ENCODE measurements around the gene CCNDBP1.
"Not testable (repeated sequence)": the region's sequence is repeated elsewhere in the genome, so short reads cannot be mapped to it uniquely, and the experiment has no call there.

CCNDBP1 gene

DNA sequence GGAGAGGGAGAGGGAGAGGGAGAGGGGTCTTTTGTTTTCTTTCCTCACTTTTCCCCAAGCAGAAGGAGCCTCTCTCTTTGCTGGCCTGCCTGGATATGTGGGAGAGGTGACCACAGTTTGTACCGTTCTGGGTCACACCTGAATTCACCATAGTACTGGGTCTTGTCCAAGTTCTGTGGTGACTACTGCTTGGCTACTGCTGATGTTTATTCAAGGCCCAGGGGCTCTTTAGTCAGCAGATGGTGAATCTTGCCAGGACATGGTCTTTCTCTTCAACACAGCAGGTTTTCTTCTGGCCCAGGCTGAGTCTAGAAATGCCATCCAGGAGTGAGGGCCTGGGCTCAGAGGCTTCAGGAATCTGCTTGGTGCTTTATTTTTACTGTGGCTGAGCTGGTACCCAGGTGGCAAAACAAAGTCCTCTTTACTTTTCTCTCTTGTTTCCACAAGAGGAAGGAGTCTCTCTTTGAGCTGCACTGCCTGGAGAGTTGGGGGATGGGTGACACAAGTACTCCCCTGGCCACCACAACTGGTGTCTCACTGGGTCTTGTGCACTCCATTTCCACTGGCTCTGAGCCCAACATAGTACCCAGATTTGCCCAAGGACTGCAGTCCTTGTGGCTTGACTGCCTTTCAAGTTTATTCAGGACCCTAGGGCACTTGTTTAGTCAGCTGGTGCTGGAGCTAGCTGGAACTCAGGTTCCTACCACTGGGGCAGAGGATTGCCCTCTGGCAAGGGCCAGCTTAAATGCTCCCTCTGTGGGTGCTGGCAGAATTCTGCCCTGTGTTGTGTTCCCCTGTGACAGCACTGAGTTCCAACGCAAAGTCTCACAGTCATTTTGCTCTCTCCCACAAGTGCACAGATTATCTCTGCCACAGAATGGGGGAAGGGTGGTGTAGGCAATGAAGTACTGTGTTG lies 16.8 kb upstream of the CCNDBP1 start:
- Histone ChIP-seq H3K36me3 (replicated peaks; ENCODE audit: insufficient read depth, low read length) (peaks cover 7% of the 10 kb centered on the region; the same call in 1 of the 2 replicates), H2AFZ (ENCODE audit: low read length) (no peak overlapping the region), H4K20me1 (ENCODE audit: insufficient read depth, low read length) (no peaks in the 10 kb centered on the region), H3K9me3 (replicated peaks; ENCODE audit: insufficient read depth, low read length) (no peaks in the 10 kb centered on the region), H3K27me3 (replicated peaks; ENCODE audit: insufficient read depth, low read length) (no peaks in the 10 kb centered on the region), H3K79me2 (ENCODE audit: low read length) (no peaks in the 10 kb centered on the region), H3K4me2 (ENCODE audit: low read depth, low read length) (no peak overlapping the region), H3K9ac (ENCODE audit: low read length) (no peak overlapping the region), H3K9me2 (replicated peaks; ENCODE audit: insufficient read depth, low read length) (no peaks in the 10 kb centered on the region), H3K4me1 (ENCODE audit: low read length) (no peaks in the 10 kb centered on the region), H3F3A (ENCODE audit: insufficient read depth, low read length) (no peaks in the 10 kb centered on the region), H3K4me3 (ENCODE audit: low read length) (no peak overlapping the region), H3K27ac (ENCODE audit: low read length) (no peak overlapping the region)
- no peak for TF ChIP-seq EZH2 (optimal IDR thresholded peaks at IDR 0.05; ENCODE audit: low read depth, low read length)
- no peak for TF ChIP-seq EZH2phosphoT487 (IDR thresholded peaks at IDR 0.05; ENCODE audit: low read length)
- TF ChIP-seq, protein P1, sequence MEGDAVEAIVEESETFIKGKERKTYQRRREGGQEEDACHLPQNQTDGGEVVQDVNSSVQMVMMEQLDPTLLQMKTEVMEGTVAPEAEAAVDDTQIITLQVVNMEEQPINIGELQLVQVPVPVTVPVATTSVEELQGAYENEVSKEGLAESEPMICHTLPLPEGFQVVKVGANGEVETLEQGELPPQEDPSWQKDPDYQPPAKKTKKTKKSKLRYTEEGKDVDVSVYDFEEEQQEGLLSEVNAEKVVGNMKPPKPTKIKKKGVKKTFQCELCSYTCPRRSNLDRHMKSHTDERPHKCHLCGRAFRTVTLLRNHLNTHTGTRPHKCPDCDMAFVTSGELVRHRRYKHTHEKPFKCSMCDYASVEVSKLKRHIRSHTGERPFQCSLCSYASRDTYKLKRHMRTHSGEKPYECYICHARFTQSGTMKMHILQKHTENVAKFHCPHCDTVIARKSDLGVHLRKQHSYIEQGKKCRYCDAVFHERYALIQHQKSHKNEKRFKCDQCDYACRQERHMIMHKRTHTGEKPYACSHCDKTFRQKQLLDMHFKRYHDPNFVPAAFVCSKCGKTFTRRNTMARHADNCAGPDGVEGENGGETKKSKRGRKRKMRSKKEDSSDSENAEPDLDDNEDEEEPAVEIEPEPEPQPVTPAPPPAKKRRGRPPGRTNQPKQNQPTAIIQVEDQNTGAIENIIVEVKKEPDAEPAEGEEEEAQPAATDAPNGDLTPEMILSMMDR (IDR thresholded peaks at IDR 0.05; ENCODE audit: low read length): no peak
- DNase-seq: no peak

- no peak for DNase-seq
Measured at GRCh38 chr15:43169888-43170287, 15.3 kb upstream of the CCNDBP1 start.

GRCh38 chr15:43175656-43176309 lies 9.4 kb upstream of the CCNDBP1 start:
- not testable (repeated sequence) for H3K79me2 ChIP-seq (ENCODE audit: low read length); DNase-seq; H3K9me3 ChIP-seq (replicated peaks; ENCODE audit: insufficient read depth, low read length); H3K4me2 ChIP-seq (ENCODE audit: low read depth, low read length); H3K27ac ChIP-seq (ENCODE audit: low read length); H4K20me1 ChIP-seq (ENCODE audit: insufficient read depth, low read length); H3K9ac ChIP-seq (ENCODE audit: low read length); H3K36me3 ChIP-seq (replicated peaks; ENCODE audit: insufficient read depth, low read length); H3K27me3 ChIP-seq (replicated peaks; ENCODE audit: insufficient read depth, low read length); H3K4me1 ChIP-seq (ENCODE audit: low read length); H3K9me2 ChIP-seq (replicated peaks; ENCODE audit: insufficient read depth, low read length); H3K4me3 ChIP-seq (ENCODE audit: low read length); H2AFZ ChIP-seq (ENCODE audit: low read length); H3F3A ChIP-seq (ENCODE audit: insufficient read depth, low read length)

More at GRCh38 chr15:43169888-43170287, 15.3 kb upstream of the CCNDBP1 start:
- Histone ChIP-seq H3K79me2 (ENCODE audit: low read length) (no peaks in the 10 kb centered on the region), H3K9me2 (replicated peaks; ENCODE audit: insufficient read depth, low read length) (no peaks in the 10 kb centered on the region), H3K9me3 (replicated peaks; ENCODE audit: insufficient read depth, low read length) (no peaks in the 10 kb centered on the region), H3K36me3 (replicated peaks; ENCODE audit: insufficient read depth, low read length) (peaks cover 7% of the 10 kb centered on the region; the same call in 1 of the 2 replicates), H3K4me1 (ENCODE audit: low read length) (no peaks in the 10 kb centered on the region), H3K9ac (ENCODE audit: low read length) (no peak overlapping the region), H2AFZ (ENCODE audit: low read length) (no peak overlapping the region), H3F3A (ENCODE audit: insufficient read depth, low read length) (no peaks in the 10 kb centered on the region), H3K4me3 (ENCODE audit: low read length) (no peak overlapping the region), H4K20me1 (ENCODE audit: insufficient read depth, low read length) (no peaks in the 10 kb centered on the region), H3K27me3 (replicated peaks; ENCODE audit: insufficient read depth, low read length) (no peaks in the 10 kb centered on the region), H3K27ac (ENCODE audit: low read length) (no peak overlapping the region), H3K4me2 (ENCODE audit: low read depth, low read length) (no peak overlapping the region)
- TF ChIP-seq EZH2phosphoT487 (IDR thresholded peaks at IDR 0.05; ENCODE audit: low read length): no peak
- TF ChIP-seq, protein P1 (IDR thresholded peaks at IDR 0.05; ENCODE audit: low read length): no peak
- TF ChIP-seq EZH2 (optimal IDR thresholded peaks at IDR 0.05; ENCODE audit: low read depth, low read length): no peak

DNA sequence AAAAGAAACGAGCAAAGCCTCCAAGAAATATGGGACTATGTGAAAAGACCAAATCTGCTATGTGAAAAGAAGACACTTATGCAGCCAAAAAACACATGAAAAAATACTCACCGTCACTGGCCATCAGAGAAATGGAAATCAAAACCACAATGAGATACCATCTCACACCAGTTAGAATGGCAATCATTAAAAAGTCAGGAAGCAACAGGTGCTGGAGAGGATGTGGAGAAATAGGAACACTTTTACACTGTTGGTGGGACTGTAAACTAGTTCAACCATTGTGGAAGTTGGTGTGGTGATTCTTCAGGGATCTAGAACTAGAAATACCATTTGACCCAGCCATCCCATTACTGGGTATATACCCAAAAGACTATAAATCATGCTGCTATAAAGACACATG lies 8.1 kb upstream of the CCNDBP1 start:
- not testable (repeated sequence) for H3K27ac ChIP-seq (ENCODE audit: low read length); DNase-seq; H3K4me3 ChIP-seq (ENCODE audit: low read length); H3K9ac ChIP-seq (ENCODE audit: low read length); H4K20me1 ChIP-seq (ENCODE audit: insufficient read depth, low read length); H3K4me2 ChIP-seq (ENCODE audit: low read depth, low read length); H3K27me3 ChIP-seq (replicated peaks; ENCODE audit: insufficient read depth, low read length); H3K4me1 ChIP-seq (ENCODE audit: low read length); H2AFZ ChIP-seq (ENCODE audit: low read length); H3K9me3 ChIP-seq (replicated peaks; ENCODE audit: insufficient read depth, low read length); H3K79me2 ChIP-seq (ENCODE audit: low read length); H3K9me2 ChIP-seq (replicated peaks; ENCODE audit: insufficient read depth, low read length); H3K36me3 ChIP-seq (replicated peaks; ENCODE audit: insufficient read depth, low read length); H3F3A ChIP-seq (ENCODE audit: insufficient read depth, low read length)

Data from MM.1S (cell line).